HG02588 (cell line): ENCODE data around the gene SORCS2.

ENCODE experiments used
- ATAC-seq: cut with Tn5 transposase; IDR thresholded peaks from one replicate; pipeline ENCODE4 v1.9.1; 2021; ENCODE audit warnings: mild to moderate bottlenecking, moderate library complexity; ENCODE audit not compliant: unreplicated experiment

The SORCS2 gene

DNA sequence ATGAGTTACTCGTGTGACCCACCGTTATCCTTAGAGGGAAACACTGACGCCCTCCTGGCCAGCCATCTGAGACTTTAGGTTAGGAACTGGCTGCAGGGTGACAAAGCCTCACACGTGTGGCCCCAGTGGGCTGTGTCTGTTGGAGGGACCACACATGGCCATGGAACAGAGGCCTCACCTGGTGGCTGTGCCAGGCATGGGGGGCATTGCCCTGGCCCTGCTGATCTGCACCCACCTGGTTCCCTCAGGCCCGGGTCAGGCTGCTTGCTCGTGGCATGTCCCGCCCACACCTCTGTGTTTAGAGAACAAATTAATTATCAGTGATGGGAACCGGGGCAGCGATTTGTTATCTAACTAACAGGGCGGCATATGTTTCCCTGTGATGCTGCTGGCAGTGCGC lies 343.3 kb downstream of the SORCS2 start:
- no peak for ATAC-seq

DNA sequence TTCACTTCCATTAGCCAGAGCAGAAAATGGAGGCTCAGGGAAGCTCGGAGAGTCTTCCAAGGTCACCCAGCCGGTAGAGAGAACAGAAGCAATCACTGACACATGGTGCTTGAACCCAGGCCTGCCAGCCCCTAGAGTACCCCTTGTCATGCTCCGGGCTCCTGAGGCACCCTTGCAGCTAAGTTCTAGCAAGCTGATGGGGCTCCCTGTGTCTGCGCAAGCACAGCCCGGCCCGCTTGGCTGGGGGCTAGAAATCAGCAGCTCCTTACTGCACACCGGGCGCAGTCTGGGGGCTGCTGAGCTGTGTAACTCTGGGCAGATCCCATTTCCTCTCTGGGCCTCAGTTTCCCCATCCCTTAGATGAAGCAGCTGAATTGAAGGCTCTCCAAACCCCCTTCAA lies 344.5 kb downstream of the SORCS2 start:
- ATAC-seq, result no peak

DNA sequence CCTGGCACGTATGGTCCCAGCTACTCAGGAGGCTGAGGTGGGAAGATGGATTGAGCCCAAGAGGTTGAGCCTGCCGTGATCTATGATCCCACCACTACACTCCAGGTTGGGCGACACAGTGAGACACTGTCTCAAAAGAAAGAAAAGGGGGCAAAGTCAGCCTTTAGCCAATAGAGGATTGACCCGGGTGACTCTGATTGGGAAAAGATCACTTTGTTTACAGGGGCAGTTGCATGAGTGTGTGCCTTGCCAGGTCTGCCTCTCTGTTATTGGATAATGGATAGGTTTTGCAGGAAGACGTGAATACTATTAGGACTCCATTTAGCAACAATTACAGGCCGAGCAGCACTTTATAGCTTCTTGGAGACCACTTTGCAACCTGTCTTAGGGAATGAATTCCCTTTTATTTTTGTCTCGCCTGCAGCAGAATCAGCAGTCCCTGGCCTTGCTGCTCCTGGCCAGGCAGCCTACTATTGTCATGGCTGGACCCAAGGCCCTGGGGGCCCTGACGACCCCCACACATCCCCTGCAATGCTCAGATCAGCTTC lies 345.6 kb downstream of the SORCS2 start:
- ATAC-seq, result no peak

DNA sequence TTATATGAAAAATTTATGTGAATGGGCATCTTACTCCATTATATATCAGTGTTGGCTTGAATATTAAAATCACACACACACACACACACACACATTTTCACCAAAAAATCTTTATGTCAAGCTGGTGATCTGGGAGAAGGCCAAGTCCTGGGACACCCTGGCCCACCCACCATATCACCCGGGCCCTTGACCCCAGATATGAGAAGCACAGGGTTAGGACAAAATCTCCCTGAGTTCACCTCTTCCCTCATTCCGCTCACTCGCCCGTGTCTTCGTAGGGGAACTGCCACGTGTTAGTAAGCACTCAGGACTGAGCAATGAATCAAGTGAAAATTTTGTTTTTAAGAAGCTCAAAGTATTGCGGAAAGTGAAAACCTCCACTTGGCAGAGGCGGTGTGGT lies 346.2 kb downstream of the SORCS2 start:
- no peak for ATAC-seq

DNA sequence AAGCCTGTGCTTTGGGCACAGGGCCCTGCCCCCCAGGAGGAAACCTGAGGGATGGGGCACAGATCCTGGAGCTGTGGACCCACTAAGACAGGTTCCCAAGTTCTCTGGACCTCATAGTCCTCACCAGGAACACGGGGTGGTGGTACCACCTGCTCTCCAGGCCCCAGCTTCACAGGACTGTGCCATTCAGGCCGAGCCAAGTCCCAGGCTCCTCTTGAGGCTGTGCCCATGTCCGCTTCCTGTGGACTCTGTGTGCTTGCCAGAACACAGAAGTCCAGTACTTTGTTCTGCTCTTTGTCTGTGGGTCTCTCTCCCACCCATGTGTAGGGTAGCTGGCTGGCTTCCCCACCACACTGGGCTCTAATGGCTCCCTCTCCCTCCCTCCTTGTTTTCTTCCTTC lies 346.8 kb downstream of the SORCS2 start:
- no peak for ATAC-seq

- no peak for ATAC-seq
These were observed 347.3 kb downstream of the SORCS2 start for GRCh38 chr4:7539659-7540058.

DNA sequence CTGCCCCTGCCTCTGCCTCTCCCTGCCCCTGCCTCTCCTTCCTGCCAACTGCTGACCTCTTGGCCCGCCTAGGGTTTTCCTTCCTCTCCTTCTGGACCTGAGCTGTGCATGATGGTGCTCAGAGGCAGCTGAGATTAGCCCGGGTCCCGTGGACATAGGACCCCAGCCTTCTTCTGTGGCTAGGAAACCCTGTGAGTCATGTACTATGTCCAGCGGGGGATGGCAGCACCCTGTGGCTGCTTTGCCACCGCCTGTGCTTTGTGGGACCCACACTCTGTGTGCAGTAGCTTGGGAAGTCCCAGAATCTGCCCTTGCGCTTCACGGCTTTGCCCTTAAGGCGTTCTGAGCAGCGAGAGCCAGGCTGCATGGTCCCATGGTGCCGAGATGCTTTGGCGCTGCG lies 347.9 kb downstream of the SORCS2 start:
- no peak for ATAC-seq

DNA sequence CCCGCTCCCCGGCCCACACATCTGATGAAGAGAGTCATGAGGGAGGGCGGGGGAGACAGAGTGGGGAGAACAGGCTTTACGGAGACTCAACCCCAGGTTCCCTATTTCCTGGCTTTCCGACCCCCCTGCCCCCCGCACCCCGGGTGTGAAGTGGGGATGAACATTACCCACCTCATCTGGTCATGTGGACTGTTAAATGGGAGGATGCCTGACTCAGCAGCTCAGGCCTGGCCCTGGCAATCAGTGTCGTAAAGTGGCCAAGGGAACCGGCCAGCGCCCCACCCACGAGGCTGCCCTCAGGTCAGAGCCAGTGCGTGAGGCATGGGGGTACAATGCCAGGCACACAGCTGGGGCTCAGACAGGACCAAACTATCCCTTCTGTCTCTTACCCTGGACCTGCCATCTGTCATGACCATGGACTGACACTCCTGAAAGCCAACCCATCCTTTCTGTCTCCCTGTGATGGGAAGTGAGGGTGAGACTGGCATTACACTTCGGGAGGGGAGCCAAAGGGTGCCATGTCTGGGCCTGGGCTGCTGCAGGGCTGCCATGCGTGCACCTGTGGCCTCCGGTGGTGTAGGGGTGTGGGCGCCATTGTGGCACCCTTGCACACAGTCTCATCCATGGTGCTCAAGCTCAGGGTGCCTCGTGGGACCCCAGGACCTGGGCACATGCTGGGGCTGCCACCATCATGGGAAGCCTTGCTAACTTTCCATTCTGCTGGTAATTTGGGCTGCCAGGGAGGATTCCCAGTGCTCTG lies 348.5 kb downstream of the SORCS2 start:
- ATAC-seq, result no peak

GRCh38 chr4:7541414-7541810 lies 349.1 kb downstream of the SORCS2 start:
- ATAC-seq, result no peak

DNA sequence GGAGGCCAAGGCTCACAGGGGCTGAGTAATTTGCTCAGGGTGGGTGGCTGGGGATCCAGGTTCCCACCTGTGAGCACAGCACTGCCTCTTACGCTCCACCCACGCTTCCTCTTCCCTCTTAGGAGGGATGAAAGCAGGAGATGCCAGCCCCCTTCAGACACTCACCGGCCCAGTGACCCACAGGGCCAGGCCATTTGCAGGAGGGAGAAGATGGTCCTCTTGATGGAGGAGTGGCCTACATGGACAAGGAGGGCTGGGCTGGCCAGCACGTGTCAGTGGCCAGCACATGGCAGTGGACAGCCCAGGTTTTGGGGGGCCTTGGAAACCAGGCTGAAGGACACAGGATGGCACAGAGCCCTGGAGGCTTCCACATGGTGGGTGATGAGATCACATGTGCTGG lies 350.4 kb downstream of the SORCS2 start:
- no peak for ATAC-seq

GRCh38 chr4:7546152-7546808 lies 353.9 kb downstream of the SORCS2 start:
- ATAC-seq, result no peak

- no peak for ATAC-seq
These were observed 354.6 kb downstream of the SORCS2 start for GRCh38 chr4:7546809-7547367.

- ATAC-seq, result no peak
These were observed 355.2 kb downstream of the SORCS2 start for GRCh38 chr4:7547368-7548040.

DNA sequence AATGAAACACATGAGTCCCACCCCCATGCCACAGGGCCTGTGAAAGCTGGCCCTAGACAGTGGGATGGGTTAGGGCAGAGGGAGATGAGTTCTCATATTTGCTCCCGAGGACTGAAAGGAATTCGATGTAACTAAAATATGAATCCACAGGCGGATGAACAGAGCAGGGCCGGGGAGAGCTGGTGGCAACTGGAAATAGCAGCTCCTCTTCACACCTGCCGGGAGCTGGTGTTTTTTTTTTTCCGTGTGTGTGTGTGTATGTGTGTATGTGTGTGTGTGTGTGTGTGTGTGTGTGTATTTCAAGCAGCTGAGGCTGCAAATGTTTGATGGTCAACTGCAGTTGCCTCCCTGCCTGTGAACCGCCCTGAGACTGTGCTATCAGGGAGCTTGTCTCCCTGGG lies 357.5 kb downstream of the SORCS2 start:
- no peak for ATAC-seq

DNA sequence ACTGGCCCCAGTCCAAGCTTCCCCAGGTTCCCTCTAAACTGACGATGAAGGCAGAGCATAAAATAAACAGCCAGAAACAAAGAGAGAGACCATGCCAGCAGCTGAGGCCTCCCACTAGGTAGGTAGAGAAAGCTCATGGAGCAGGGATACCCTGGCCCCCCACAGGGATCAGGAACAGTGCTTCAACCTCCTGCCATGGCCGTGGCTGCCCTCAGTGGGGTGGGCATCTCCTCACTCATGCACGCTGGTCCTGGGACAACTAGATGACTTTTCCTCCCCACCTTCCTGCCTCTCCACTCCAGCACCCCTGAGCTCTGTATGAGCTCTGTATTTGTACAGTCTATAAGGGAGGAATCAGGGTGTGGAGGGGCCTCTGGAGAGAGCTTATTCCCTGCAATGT lies 360.1 kb downstream of the SORCS2 start:
- ATAC-seq, result no peak

- no peak for ATAC-seq
These were observed 360.9 kb downstream of the SORCS2 start for GRCh38 chr4:7553280-7553679.

DNA sequence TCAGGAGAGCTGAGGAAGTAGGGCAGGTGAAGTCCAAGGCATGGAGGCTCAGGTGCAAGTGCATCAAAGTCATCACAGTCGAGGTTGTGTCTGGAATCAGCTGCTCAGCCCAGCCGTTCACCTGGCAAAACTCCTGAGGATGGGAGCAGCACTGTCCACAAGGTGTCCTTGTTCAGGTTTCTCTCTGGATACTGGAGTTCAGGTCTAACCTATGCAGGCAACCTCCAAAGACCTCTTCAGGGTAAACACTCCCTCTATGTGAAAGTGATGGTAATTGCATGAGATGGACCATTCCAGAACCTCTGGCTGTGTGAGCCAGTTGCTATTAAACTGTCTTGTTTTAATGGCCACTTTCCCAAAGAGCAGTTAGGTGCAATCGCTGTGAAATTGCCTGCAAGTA lies 362.6 kb downstream of the SORCS2 start:
- no peak for ATAC-seq

- no peak for ATAC-seq
These were observed 364.2 kb downstream of the SORCS2 start for GRCh38 chr4:7556558-7556957.

GRCh38 chr4:7557456-7557855 lies 365.1 kb downstream of the SORCS2 start:
- no peak for ATAC-seq

DNA sequence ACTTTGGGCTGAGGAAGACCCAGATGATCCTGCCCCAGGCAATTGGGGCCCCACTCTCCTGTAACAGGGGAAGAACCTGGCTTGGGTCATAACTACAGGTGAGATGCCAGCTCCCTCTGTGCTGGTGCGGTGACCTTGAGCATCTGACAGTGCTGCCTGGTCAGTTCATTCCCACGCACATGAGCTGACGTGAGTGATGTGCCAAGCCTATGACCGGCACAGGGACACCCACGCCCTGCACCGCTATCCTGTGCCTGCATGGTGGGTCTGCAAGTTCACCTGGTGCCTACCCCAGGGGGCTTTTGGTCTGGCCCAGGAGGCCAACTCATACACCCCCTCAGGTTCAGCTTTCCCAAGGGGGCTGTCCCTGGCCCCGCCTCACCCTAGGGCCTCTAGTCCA lies 366.1 kb downstream of the SORCS2 start:
- ATAC-seq, result no peak

DNA sequence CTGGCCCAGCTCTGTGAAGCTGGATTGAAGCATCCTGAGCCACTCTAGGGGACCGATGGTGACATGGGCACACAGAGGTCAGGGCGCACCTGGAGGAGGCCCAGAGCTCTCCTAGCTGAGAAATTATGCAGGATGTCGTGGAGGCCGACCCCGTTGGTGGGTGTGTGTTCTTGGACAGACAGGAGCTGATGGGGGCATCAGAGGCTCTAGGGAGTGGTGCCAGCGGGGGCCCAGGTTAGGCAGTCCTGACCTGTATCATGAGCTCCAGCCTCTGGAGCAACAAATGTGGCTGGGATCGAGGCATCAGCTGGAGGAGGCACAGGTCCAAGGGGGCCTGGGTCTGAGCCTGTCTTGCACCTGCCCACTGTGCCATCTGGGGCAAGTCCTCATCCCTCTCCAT lies 367.0 kb downstream of the SORCS2 start:
- no peak for ATAC-seq
